Uterus (tissue), 4 donors: ENCODE results near the gene GIT1. TPM values are rescaled to one million over a fixed set of nuclear protein-coding genes. Genes with fewer than 3 reads are reported as not detected.
A peak's percentile ranks its signal among the peaks of the same experiment; 100 is the strongest.

Experiments
- DNase-seq, 2 donors: peaks; one replicate each; pipeline ENCODE4 v3.0.0-alpha.2; 2019 to 2020
- H3K27ac ChIP-seq, 2 donors: fragments of 200-600 bp; sonication (generic); 1 replicate in 1 of 2; 2 replicates in 1 of 2; pipeline ENCODE4 v1.5.1; 2016 to 2018
- H3K27me3 ChIP-seq, 2 donors: fragments of 200-600 bp; sonication (generic); one replicate each; pipeline ENCODE4 v1.5.1; 2018 to 2019; ENCODE audit warnings: control low read depth in 1 of 2
- H3K36me3 ChIP-seq, 2 donors: fragments of 200-600 bp; sonication (generic); one replicate each; pipeline ENCODE4 v1.5.1; 2019; ENCODE audit warnings: control low read depth in 1 of 2
- H3K4me1 ChIP-seq, 2 donors: fragments of 200-600 bp; sonication (generic); one replicate each; pipeline ENCODE4 v1.5.1; 2018 to 2019; ENCODE audit warnings: control low read depth in 1 of 2
- H3K4me3 ChIP-seq, 2 donors: fragments of 200-600 bp; sonication (generic); 1 replicate in 1 of 2; 2 replicates in 1 of 2; pipeline ENCODE4 v1.5.1; 2018 to 2019; ENCODE audit warnings: mild to moderate bottlenecking in 1 of 2
- H3K9me3 ChIP-seq, 2 donors: fragments of 200-600 bp; sonication (generic); one replicate each; pipeline ENCODE4 v1.5.1; 2019; ENCODE audit warnings: control low read depth in 1 of 2
- POLR2A ChIP-seq, 2 donors: fragments of 450-650 bp; IDR thresholded peaks; one replicate each; pipeline ENCODE4 v1.6.1; 2016; ENCODE audit warnings: antibody characterized with exemption in 2 of 2, mild to moderate bottlenecking in 1 of 2, moderate library complexity in 1 of 2
- intact Hi-C: fragments of 100-400 bp; cut with DNase I; formaldehyde crosslinking; loops from one replicate; pipeline ENCODE4 v1.15.1; 2023; ENCODE audit warnings: low total_unique reads
- total RNA-seq, 4 donors: library from RNA; depleted of rRNA in 3 of 4; stranded (reverse); fragments of >200 nt in 3 of 4; gene quantifications; one replicate each; pipeline versions ENCODE4 v1.1.0 to v1.2.4, GENCODE V29; 2014 to 2023
- TF ChIP-seq, protein P1 (sequence below), 4 experiments: fragments of 200-600 bp in 2 of 4; fragments of 450-650 bp in 2 of 4; sonication (generic) in 2 of 4; IDR thresholded peaks; one replicate each; pipeline ENCODE4 v1.5.1; 2016 to 2019; ENCODE audit warnings: antibody characterized with exemption in 4 of 4, mild to moderate bottlenecking in 2 of 4, moderate library complexity in 1 of 4
- donor health status: DM: yes; HTN: yes; CAD: no.

The GIT1 gene
- total RNA-seq, 4 donors from 2014 or later = 13.1 to 75.0 (median 22.9) TPM

DNA sequence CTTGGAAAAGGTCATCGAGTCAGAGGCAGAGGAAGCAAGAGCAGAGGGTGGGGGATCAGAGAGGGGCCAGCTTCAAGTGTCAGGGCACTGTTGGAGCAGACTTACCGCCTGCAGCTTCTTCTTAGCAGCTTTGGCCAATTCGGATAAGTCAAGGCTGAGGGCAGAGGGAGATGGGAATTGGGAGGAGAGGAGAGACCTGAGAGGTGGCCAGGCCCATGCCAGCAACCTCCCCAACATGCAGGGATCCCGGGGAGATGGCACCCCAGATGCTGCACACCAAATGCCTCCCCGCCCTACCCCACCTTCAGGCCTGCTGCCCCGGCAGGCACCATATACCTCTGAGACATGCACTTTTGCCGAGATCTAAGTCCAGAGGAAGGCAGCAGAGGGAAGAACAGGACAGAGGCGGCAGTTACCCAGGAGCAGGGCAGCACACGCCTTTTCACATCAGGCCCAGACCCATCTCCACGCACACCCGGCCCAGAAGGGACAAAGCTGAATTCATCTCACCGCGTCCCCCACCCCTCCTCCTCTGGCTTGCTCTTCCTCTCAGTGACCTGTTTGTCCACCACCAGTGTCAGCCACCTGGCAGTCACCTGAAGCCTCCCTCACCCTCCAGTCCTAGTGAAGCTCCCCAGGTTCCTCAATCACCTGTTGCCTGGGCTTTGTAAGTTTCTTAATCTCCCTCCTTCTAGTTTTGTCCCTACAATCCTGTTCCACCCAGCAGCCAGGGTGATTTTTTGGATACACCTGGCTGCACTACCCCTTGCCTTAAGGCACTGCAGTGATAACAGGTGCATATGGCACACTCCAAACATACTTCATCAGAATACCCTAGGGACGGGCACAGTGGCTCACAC is 10.6 kb downstream of the GIT1 start:
- Histone ChIP-seq H3K9me3 (no peaks in the 10 kb centered on the region), H3K36me3 (no peaks in the 10 kb centered on the region), H3K27me3 (no peaks in the 10 kb centered on the region), H3K27ac (peak overlapping the region in 1 of 2 donors; percentile 63), H3K4me3 (no peak overlapping the region), H3K4me1 (peaks cover 3 to 10% of the 10 kb centered on the region in 2 donors)
- TF ChIP-seq POLR2A (IDR thresholded peaks at IDR 0.05) = no peak
- no peak for DNase-seq
- intact Hi-C loops = no loop called here

DNA sequence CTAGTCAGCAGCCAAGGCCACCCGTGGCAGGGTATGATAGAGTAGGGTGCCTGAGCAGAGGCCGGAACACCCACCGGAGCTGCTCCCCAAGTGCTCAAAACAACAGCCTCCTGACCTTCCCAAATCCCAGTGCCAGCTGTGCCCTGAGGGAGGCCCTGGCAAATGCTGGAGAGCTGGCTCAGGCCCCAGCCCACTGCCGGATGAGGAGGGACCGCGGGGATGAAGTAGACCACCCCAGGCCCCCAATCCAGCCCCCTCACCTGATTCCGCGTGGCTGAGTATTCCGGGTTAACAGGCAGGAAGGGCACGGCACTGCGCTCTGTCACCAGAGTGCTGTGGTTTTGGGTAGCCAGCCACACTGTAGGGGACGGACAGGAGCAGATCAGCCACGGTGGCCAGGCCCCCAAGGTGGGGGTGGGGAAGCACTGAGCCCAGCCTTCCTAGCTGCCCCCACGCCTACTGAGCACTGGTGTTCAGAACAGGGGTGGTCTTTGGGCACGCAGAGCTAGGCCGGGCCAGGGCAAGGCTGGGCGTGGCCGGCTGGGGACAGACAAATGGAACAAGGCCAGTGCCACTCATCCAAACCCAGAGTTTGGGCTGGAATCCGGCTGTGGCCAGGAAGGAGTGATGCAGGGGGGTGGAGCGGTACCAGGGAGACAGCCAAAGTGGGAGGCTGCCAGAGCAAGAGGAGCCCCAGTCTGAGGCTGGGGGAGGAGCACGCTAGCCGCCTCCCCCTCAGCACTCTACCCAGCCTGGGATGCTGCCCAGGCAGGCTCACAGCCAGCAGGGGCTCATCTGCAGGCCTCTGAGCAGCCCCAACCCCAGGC is 11.8 kb downstream of the GIT1 start:
- intact Hi-C loops = no loop called here
- H3K9me3 ChIP-seq = no peaks in the 10 kb centered on the region
- no peak for TF ChIP-seq POLR2A (IDR thresholded peaks at IDR 0.05)
- TF ChIP-seq, protein P1, sequence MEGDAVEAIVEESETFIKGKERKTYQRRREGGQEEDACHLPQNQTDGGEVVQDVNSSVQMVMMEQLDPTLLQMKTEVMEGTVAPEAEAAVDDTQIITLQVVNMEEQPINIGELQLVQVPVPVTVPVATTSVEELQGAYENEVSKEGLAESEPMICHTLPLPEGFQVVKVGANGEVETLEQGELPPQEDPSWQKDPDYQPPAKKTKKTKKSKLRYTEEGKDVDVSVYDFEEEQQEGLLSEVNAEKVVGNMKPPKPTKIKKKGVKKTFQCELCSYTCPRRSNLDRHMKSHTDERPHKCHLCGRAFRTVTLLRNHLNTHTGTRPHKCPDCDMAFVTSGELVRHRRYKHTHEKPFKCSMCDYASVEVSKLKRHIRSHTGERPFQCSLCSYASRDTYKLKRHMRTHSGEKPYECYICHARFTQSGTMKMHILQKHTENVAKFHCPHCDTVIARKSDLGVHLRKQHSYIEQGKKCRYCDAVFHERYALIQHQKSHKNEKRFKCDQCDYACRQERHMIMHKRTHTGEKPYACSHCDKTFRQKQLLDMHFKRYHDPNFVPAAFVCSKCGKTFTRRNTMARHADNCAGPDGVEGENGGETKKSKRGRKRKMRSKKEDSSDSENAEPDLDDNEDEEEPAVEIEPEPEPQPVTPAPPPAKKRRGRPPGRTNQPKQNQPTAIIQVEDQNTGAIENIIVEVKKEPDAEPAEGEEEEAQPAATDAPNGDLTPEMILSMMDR (IDR thresholded peaks at IDR 0.05) = no peak
- H3K4me1 ChIP-seq = peaks cover 3 to 17% of the 10 kb centered on the region in 2 donors
- H3K27ac ChIP-seq = peak overlapping the region; percentile 49 to 63
- peak; percentile 43 to 70 for DNase-seq
- H3K27me3 ChIP-seq = no peaks in the 10 kb centered on the region
- H3K36me3 ChIP-seq = no peaks in the 10 kb centered on the region
- H3K4me3 ChIP-seq = no peak overlapping the region

DNA sequence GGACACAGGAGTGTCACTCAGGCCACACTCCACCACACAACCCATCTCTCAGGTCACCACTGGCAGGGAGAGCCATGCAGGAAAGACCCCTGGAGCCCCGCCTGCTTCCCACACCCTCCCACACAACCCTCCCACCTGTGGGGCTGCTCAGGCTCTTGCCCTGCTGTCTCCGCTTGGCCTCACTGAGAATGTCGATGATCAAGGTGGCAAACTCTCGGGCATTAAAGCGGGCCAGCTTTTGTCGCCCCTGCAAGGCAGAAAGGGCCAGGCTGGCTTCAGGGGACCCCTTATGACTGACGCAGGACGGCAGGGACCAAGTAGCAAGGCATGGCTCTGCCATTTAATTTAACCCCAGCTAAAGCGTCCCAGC is 12.5 kb downstream of the GIT1 start:
- no peaks in the 10 kb centered on the region for H3K36me3 ChIP-seq
- no peak for TF ChIP-seq POLR2A (IDR thresholded peaks at IDR 0.05)
- TF ChIP-seq, protein P1 (IDR thresholded peaks at IDR 0.05) = no peak
- no peaks in the 10 kb centered on the region for H3K27me3 ChIP-seq
- H3K9me3 ChIP-seq = no peaks in the 10 kb centered on the region
- peak overlapping the region; percentile 49 to 63 for H3K27ac ChIP-seq
- peaks cover 5 to 23% of the 10 kb centered on the region in 2 donors for H3K4me1 ChIP-seq
- no peak overlapping the region for H3K4me3 ChIP-seq
- DNase-seq = no peak
- intact Hi-C loops = no loop called here

DNA sequence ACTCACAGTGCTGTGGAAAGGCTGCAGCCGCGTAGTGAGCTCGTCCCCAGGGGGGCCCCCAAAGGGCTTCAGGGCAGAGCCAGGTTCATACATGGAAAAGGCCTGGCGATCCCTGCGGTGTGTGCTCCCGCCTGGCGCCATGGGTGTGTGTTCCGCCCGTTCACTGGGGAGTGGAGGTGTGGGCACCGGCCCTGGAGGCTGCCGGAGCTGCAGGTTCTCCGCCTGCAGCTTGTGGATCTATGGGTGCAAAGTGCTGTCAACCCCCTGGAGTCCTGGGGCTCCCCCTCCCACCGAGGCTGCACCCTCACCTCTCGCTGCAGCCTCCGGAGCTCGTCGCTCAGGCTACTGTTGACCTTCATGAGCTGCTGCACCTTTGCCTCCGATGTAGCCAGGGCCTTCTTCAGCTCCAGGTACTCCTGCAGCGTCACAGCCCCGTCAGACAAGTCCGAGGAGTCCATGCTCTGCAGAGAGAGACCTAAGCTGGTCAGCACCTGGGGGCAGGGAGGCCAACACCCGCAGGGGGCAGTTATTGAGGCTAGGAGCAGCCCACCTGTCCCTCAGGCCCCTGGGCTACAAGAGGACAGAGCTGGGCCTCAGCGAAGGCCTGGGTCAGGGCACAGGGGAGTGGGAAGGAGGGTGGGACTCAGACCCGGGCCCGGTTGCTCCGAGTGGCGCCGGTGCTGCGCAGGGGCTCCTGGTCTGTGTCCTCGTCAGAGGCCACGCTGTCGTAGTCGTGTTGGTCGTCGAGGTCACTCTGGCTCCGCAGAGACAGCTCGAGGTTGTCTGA is 13.0 kb downstream of the GIT1 start:
- TF ChIP-seq, protein P1 (IDR thresholded peaks at IDR 0.05) = no peak
- TF ChIP-seq POLR2A (IDR thresholded peaks at IDR 0.05) = no peak
- H3K4me3 ChIP-seq = no peak overlapping the region
- no peaks in the 10 kb centered on the region for H3K27me3 ChIP-seq
- H3K9me3 ChIP-seq = no peaks in the 10 kb centered on the region
- peaks cover 7 to 23% of the 10 kb centered on the region in 2 donors for H3K4me1 ChIP-seq
- H3K27ac ChIP-seq = no peak overlapping the region
- no peaks in the 10 kb centered on the region for H3K36me3 ChIP-seq
- intact Hi-C loops = no loop called here
- DNase-seq = peak in 1 of 2 donors; percentile 17

DNA sequence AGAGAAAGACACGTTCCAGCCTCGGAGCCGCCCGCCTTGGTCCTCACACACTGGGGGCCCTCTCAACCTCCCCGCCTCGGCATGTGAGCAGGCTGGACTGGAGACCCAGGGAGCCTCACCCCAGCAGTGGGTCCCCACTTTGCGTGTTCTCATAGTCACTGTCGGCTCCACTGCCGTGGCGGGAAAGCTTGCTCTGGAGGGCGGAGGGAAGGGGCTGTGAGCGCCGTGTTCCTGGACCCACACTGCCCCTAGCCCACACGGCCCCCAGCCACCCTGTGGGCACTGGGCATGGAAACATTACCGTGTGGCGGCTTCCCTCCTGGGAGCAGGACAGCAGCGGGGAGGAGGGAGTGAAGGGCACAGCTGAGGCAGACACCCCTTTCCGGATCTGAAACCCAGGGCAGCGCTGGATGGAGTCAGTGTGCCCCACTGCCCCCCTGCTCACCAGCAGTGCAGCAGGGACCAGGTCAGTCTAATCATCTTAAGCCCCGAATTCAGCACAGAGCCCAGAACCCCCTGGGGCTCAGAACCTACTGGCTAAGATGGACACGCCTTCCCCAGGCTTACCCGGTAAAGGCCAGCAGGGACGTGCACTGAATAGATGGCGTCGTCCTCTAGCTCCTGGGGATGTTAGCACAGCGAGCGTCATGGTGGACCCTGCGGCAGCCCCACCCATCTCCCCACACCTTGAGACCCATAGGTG is 13.8 kb downstream of the GIT1 start:
- Histone ChIP-seq H3K4me1 (peaks cover 7 to 23% of the 10 kb centered on the region in 2 donors), H3K27ac (no peak overlapping the region), H3K36me3 (no peaks in the 10 kb centered on the region), H3K4me3 (no peak overlapping the region), H3K27me3 (no peaks in the 10 kb centered on the region), H3K9me3 (no peaks in the 10 kb centered on the region)
- DNase-seq = no peak
- intact Hi-C loops = no loop called here
- TF ChIP-seq POLR2A (IDR thresholded peaks at IDR 0.05) = no peak
- TF ChIP-seq, protein P1 (IDR thresholded peaks at IDR 0.05) = no peak
